HCT116 (cell line): ENCODE data around the gene FXYD4. TPM values are rescaled to one million over a fixed set of nuclear protein-coding genes. Genes with fewer than 3 reads are reported as not detected.

Experiments used
- ATAC-seq: fragments of 200-7000 bp; cut with Tn5 transposase; 2 replicates; pipeline ENCODE4 v1.9.1; 2020; ENCODE audit warnings: mild to moderate bottlenecking, moderate library complexity
- BruUV-seq: library from RNA; stranded (reverse); fragments of 400-500 nt; replicated peaks from 2 replicates; lab custom pipeline; 2021; lab: Mats Ljungman, UMichigan
- CTCF ChIA-PET: fragments of 300-600 bp; sonication (Branson Sonifier 250); formaldehyde crosslinking; loops from one replicate; lab custom pipeline; 2021; ENCODE audit warnings: antibody characterized with exemption; lab: Charles Lee
- POLR2A ChIA-PET: fragments of 300-600, 350-600 bp; sonication (Branson Sonifier 250); formaldehyde crosslinking; loops from one replicate; lab custom pipeline; 2021; ENCODE audit warnings: antibody characterized with exemption; lab: Charles Lee
- RAD21 ChIA-PET, 2 experiments: fragments of 300-600 bp; sonication (Branson Sonifier 250); formaldehyde crosslinking; loops; one replicate each; lab custom pipeline; 2023; ENCODE audit warnings: low total read pairs in 2 of 2; ENCODE audit not compliant: uncharacterized antibody in 2 of 2, unreplicated experiment in 2 of 2, low non-redundant PET in 1 of 2; lab: Charles Lee
- DNase-seq: peaks from one replicate; pipeline ENCODE4 v3.0.0-alpha.2; 2010; ENCODE audit warnings: low read depth, low spot score
- H2AFZ ChIP-seq: fragments of 200-600 bp; shearing (Covaris generic), sonication (generic); 2 replicates; pipeline ENCODE4 v1.6.1; 2017; ENCODE audit warnings: low read depth, mixed run types, mixed read lengths, antibody characterized with exemption, low read length; ENCODE audit not compliant: poor library complexity, severe bottlenecking
- H3K27ac ChIP-seq: 2 replicates; pipeline ENCODE4 v1.5.1; 2012; ENCODE audit warnings: low read depth, low read length
- H3K27me3 ChIP-seq: fragments of 200-600 bp; sonication (generic); 2 replicates; pipeline ENCODE4 v1.6.1; 2016; ENCODE audit warnings: mixed run types, low read length, mixed read lengths; ENCODE audit not compliant: insufficient read depth
- H3K36me3 ChIP-seq, 2 experiments: fragments of 200-500 bp in 1 of 2; fragments of 200-600 bp in 1 of 2; sonication (Bioruptor generic) in 1 of 2; sonication (generic) in 1 of 2; 2 replicates each; pipeline versions ENCODE4 v1.5.1 to v1.6.1; 2014 to 2016; ENCODE audit warnings: low read length in 2 of 2, inconsistent platforms in 1 of 2, mixed read lengths in 1 of 2, mixed run types in 1 of 2; ENCODE audit not compliant: insufficient read depth in 2 of 2, control insufficient read depth in 1 of 2
- H3K4me1 ChIP-seq, 2 experiments: fragments of 200-600 bp in 1 of 2; sonication (generic) in 1 of 2; 2 replicates each; pipeline versions ENCODE4 v1.5.1 to v1.6.1; 2012 to 2017; ENCODE audit warnings: low read length in 2 of 2, inconsistent platforms in 1 of 2, mild to moderate bottlenecking in 1 of 2, mixed read lengths in 1 of 2, mixed run types in 1 of 2, moderate library complexity in 1 of 2; ENCODE audit not compliant: insufficient read depth in 2 of 2, control insufficient read depth in 1 of 2
- H3K4me2 ChIP-seq: fragments of 200-600 bp; sonication (generic); 2 replicates; pipeline ENCODE4 v1.6.1; 2017; ENCODE audit warnings: mixed run types, low read length, mixed read lengths
- H3K4me3 ChIP-seq, 2 experiments: fragments of 200-600 bp in 1 of 2; sonication (generic) in 1 of 2; replicated peaks in 1 of 2; 2 replicates each; pipeline ENCODE4 v1.5.1; 2011 to 2016; ENCODE audit warnings: low read length in 2 of 2, control low read depth in 1 of 2, low read depth in 1 of 2, mild to moderate bottlenecking in 1 of 2, mixed read lengths in 1 of 2, mixed run types in 1 of 2
- H3K79me2 ChIP-seq: fragments of 200-600 bp; sonication (generic); 2 replicates; pipeline ENCODE4 v1.6.1; 2017; ENCODE audit warnings: mild to moderate bottlenecking, mixed run types, low read length, moderate library complexity, mixed read lengths; ENCODE audit not compliant: insufficient read depth
- H3K9ac ChIP-seq: fragments of 200-600 bp; sonication (generic); 2 replicates; pipeline ENCODE4 v1.6.1; 2016; ENCODE audit warnings: low read length, mixed read lengths
- H3K9me2 ChIP-seq: fragments of 200-600 bp; sonication (generic), shearing (Covaris generic); 2 replicates; pipeline ENCODE4 v1.6.1; 2017; ENCODE audit warnings: mixed run types, mild to moderate bottlenecking, moderate library complexity; ENCODE audit not compliant: insufficient read depth
- H3K9me3 ChIP-seq, 2 experiments: fragments of 200-500 bp in 1 of 2; fragments of 200-600 bp in 1 of 2; sonication (Bioruptor generic) in 1 of 2; sonication (generic) in 1 of 2; 2 replicates each; pipeline ENCODE4 v1.6.1; 2014 to 2017; ENCODE audit warnings: low read length in 2 of 2, mixed read lengths in 2 of 2, inconsistent platforms in 1 of 2, low read depth in 1 of 2, mild to moderate bottlenecking in 1 of 2, mixed run types in 1 of 2, moderate library complexity in 1 of 2; ENCODE audit not compliant: control insufficient read depth in 1 of 2, insufficient read depth in 1 of 2
- H4K20me1 ChIP-seq: fragments of 200-600 bp; sonication (generic), shearing (Covaris generic); 2 replicates; pipeline ENCODE4 v1.6.1; 2017; ENCODE audit warnings: mixed run types, mild to moderate bottlenecking, moderate library complexity; ENCODE audit not compliant: insufficient read depth
- EZH2 ChIP-seq: fragments of 200-600 bp; sonication (generic); IDR thresholded peaks from 2 replicates; pipeline ENCODE4 v1.6.1; 2017; ENCODE audit warnings: antibody characterized with exemption, mixed run types
- POLR2A ChIP-seq: IDR thresholded peaks from 2 replicates; pipeline ENCODE4 v1.7.0; 2011; ENCODE audit warnings: borderline replicate concordance; ENCODE audit not compliant: insufficient read depth, insufficient read length; ENCODE audit errors: extremely low read depth
- POLR2AphosphoS5 ChIP-seq: IDR thresholded peaks from 2 replicates; pipeline ENCODE4 v1.6.1; 2011; ENCODE audit warnings: mild to moderate bottlenecking, low read depth, low read length, moderate library complexity
- SIN3A ChIP-seq: IDR thresholded peaks from 2 replicates; pipeline ENCODE4 v1.6.1; 2012; ENCODE audit warnings: low read depth
- SRF ChIP-seq: IDR thresholded peaks from 2 replicates; pipeline ENCODE4 v1.6.1; 2012; ENCODE audit warnings: low read depth
- ZBTB33 ChIP-seq: IDR thresholded peaks from 2 replicates; pipeline ENCODE4 v1.6.1; 2011; ENCODE audit warnings: mild to moderate bottlenecking, low read length, moderate library complexity; ENCODE audit not compliant: insufficient replicate concordance; ENCODE audit errors: extremely low read depth
- intact Hi-C: fragments of 100-400 bp; cut with micrococcal nuclease; formaldehyde crosslinking; loops from 2 replicates; pipeline ENCODE4 v1.10.0; 2022
- total RNA-seq: library from RNA; stranded (reverse); gene quantifications from one replicate; pipeline ENCODE4 v1.2.1, GENCODE V29; 2021; ENCODE audit not compliant: unreplicated experiment

FXYD4 gene
- total RNA-seq, 1 experiment from 2014 or later, result 0.71 TPM

GRCh38 chr10:43409385-43410109 is 38.1 kb downstream of the FXYD4 start:
- Histone ChIP-seq H3K9me3 (no peaks in the 10 kb centered on the region), H3K4me3 (peak overlapping the region; percentile 83 to 93), H3K79me2 (peaks cover 51% of the 10 kb centered on the region), H3K9ac (peak overlapping the region; percentile 100), H2AFZ (no peak overlapping the region), H3K36me3 (no peaks in the 10 kb centered on the region; a peak in 1 of 4 replicates), H3K4me1 (peaks cover 28 to 46% of the 10 kb centered on the region in 2 experiments), H3K27ac (peak overlapping the region; percentile 96), H3K27me3 (no peaks in the 10 kb centered on the region), H3K9me2 (no peaks in the 10 kb centered on the region), H3K4me2 (peak overlapping the region; percentile 93), H4K20me1 (peaks cover 11% of the 10 kb centered on the region; the same call in 1 of the 2 replicates)
- ChIA-PET CTCF (interaction anchor here (1.5 kb wide), 1 partner anchor 61 kb away, joined by 4 read pairs; no protein-coding TSS in a partner anchor), RAD21 (interaction anchor here in 1 of 2 experiments (0.6 kb wide), 2 partner anchors 10 to 13 kb away, joined by 3 to 6 read pairs; no protein-coding TSS in a partner anchor), POLR2A (interaction anchor here (0.8 to 2.2 kb wide), 5 partner anchors 9 to 55 kb away, joined by 3 to 6 read pairs (median 3); partner anchors contain the start of gene ZNF487)
- no peak for DNase-seq
- peak; percentile 35 for ATAC-seq
- BruUV-seq, result TSS peak; percentile 80
- intact Hi-C loops, result loop anchor here (1.0 to 2.0 kb wide), 2 partner anchors 8 to 27 kb away; partner anchors contain the start of gene ZNF487
- TF ChIP-seq SRF (no peak), POLR2A (peak; percentile 60), SIN3A (0 out of 2 replicates have a peak, but pooled peaks have one; percentile 44), EZH2 (no peak), POLR2AphosphoS5 (peak; percentile 68), ZBTB33 (no peak)
- TF ChIP-seq, all 23 proteins: peak for 3
